Ammon's horn (tissue), 1 donor: Measurements from ENCODE around the gene RMDN2.
"Not testable (repeated sequence)": the region's sequence is repeated elsewhere in the genome, so short reads cannot be mapped to it uniquely, and the experiment has no call there.

Experiments used
- DNase-seq: peaks from one replicate; pipeline ENCODE4 v3.0.0-alpha.2; 2016; ENCODE audit warnings: low spot score

RMDN2 gene

GRCh38 chr2:37992601-37993000, 67.5 kb downstream of the RMDN2 start:
- DNase-seq = no peak

DNA sequence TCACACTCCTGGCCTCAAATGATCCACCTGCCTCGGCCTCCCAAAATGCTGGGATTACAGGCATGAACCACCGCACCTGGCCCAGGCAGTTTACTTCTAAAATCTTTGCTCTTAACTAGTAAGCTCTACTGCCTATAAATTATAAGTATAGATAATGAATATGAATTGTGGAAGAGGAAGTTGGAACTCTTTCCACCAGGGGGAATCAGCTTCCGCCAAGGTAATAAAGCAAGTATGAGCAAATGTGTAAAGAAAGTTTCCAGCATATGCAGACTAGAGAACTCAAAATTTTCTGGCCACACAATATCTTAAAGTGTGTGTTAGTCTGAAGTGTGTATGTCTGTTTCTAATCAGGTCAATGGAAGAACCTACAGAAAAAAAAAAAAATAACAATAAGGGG, 68.1 kb downstream of the RMDN2 start:
- DNase-seq = no peak

GRCh38 chr2:37997629-37998028, 72.5 kb downstream of the RMDN2 start:
- no peak for DNase-seq

DNA sequence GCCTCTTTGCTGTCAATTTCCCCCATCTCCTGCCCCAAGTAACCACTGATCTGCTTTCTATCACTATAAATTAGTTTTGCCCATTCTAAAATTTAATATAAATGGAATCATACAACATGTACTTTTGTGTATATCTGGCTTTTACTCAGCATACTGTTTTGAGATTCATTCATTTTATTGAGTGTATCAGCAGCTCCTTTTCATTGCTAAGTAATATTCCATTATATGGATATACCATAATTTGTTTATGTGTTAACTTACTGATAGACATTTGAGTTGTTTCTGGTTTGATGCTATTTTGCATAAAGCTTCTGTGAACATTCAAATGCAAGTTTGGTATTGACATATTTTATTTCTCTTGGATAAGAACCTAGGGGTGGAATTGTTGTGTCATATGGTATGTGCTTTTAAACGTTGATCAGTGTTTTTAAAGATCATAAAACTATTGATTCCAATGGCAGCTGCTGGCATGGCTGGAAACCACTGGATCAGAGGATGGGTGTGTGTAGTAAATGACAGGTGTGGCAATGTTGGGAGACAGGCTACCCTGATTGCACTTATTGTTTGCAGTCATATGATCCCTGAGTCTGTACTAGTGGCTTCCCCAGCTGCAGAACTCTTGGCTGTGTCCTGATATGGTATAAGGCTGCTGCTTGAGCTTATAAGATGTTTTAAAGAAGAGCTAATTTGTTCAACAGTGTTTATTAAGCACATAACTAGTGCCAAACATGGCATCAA, 75.6 kb downstream of the RMDN2 start:
- DNase-seq = no peak

- not testable (repeated sequence) for DNase-seq
These were observed 85.1 kb downstream of the RMDN2 start for GRCh38 chr2:38010187-38010586.

DNA sequence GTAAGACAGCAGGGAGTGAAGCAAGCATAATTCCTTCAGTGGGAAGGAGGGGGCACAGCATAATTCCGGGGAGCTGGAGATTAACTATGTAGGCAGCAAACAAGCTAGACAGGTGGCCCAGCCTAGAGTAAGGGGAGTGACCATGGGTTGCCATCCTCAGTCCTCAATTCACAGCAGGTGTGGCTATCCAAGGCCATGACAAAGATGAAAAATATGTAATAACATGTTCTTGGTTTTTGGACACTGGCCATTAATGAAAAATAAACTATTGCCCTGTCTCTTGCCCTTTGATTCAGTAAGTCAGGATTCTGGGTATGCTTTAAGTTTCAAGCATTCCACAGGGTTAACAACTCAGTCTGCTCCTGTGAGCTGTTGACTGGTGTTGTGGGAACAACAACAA, 85.9 kb downstream of the RMDN2 start:
- no peak for DNase-seq

DNA sequence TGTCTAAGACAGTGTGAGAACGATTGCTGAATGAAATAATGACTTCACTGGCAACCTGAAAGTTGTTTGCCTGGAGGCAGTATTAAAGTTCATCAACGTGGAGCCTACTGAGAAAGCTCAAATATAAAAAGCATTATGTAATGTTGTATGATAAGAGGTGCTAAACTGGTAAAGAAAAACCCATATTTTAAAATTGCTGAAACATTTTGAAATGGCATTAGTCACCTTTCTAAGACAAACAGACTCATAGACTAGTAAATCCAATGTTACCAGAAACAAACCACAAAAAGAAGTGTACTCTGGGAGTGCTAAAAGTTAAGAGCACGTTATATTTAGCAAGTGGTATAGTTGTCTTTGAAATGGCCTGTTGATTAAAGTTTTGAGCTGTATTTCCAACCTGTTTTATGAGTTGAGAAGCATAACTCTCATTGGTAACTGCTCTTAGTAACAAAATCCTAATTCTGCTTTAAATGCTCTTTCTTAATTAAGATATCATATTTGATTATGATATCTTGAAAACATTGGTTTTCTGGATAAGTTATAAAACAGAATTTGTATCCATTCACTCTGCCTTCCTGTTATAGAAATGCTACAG, 88.2 kb downstream of the RMDN2 start:
- no peak for DNase-seq

DNA sequence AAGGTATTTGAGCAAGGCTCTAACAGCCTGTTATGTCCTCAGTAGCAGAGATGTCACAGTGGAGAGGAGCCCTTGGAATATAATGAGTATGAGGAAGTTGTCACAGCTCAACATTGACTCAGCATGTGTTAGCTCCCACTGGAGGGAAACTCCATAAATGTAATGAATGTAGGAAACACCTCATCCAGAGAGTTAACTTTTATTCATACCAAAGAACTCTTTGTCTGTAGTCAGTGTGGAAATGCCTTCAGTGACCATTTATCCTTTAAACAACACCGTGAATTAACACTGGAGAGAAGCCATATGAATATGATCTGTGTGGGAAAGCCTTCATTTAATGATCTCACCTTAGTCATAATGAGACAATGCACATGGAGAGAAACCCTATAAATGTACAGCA, 91.1 kb downstream of the RMDN2 start:
- DNase-seq = no peak

- DNase-seq = no peak
These were observed 92.7 kb downstream of the RMDN2 start for GRCh38 chr2:38017836-38018235.

GRCh38 chr2:38020359-38021069, 95.4 kb downstream of the RMDN2 start:
- not testable (repeated sequence) for DNase-seq

DNA sequence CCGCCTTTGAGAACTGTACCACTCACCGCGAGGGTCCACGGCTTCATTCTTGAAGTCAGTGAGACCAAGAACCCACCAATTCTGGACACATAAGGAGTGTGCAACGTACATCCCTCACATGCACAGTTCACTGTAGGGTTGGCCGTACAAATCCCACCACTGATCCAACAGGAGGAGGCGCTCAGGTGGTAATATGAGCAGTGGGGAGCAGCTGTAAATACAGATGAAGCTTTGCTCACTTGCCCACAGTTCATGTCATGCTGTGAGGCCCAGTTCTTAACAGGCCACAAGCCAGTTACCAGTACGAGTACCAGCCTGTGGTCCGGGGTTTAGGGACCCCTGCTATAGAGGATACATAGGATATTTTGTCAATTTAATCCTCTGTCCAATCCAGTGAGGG, 96.5 kb downstream of the RMDN2 start:
- no peak for DNase-seq

DNA sequence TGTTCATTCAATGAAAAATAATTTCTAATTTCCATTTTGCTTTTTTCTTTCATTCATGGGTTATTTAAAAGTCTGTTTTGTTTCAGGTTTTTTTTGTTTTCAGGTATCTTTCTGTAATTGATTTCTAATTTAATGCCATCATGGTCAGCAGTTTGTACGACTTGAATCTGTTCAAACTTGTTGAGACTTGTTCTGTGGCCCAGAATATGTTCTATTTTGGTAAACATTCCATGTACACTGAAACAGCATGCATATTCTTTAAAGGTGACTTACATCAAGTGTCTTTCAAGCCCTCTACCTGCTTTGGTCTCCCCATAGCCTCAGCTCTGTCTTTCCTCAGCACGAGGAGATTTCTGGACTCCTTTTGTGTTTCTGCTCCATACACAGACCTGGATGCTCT, 101.8 kb downstream of the RMDN2 start:
- DNase-seq = no peak

GRCh38 chr2:38028829-38029228, 103.7 kb downstream of the RMDN2 start:
- no peak for DNase-seq

DNA sequence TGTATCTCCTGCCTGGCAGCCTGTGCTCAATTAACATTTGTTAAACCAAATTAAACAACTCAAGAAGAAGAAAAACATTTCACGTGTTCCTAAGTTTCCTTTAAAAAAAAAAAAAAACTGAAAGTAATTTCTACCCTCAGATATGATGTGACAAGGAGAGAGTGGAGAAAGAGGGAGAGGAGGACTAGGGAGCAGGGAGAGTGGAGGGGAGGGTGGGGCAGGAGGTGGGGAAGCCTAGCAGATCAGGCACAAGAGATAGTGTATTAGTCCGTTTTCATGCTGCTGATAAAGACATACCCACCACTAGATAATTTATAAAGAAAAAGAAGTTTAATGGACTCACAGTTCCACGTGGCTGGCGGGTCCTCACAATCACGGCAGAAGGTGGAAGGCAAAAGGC, 104.4 kb downstream of the RMDN2 start:
- DNase-seq = no peak

GRCh38 chr2:38030635-38031355, 105.7 kb downstream of the RMDN2 start:
- DNase-seq = no peak

- no peak for DNase-seq
These were observed 107.9 kb downstream of the RMDN2 start for GRCh38 chr2:38032946-38033345.

- DNase-seq = no peak
These were observed 108.6 kb downstream of the RMDN2 start for GRCh38 chr2:38033646-38034045.

DNA sequence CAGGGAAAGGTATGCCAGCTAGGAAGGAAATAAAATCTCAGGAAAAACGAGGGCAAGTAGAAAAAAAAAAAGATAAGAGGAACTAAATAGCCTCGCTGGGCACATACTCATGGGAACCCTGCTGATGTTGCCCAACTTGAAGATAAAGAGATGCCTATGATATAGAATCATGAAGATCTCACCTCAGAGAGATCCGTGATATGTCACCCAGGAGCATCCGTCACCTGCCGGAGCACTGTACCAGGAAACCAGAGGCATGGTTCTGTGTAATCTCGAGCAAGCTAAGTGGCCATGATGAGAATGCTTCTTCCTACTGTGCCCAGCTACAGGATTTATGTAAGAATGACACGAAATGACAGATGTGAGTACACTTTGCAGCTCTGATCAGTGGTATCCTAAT, 110.9 kb downstream of the RMDN2 start:
- DNase-seq = no peak

- DNase-seq = no peak
These were observed 112.2 kb downstream of the RMDN2 start for GRCh38 chr2:38037325-38037724.

DNA sequence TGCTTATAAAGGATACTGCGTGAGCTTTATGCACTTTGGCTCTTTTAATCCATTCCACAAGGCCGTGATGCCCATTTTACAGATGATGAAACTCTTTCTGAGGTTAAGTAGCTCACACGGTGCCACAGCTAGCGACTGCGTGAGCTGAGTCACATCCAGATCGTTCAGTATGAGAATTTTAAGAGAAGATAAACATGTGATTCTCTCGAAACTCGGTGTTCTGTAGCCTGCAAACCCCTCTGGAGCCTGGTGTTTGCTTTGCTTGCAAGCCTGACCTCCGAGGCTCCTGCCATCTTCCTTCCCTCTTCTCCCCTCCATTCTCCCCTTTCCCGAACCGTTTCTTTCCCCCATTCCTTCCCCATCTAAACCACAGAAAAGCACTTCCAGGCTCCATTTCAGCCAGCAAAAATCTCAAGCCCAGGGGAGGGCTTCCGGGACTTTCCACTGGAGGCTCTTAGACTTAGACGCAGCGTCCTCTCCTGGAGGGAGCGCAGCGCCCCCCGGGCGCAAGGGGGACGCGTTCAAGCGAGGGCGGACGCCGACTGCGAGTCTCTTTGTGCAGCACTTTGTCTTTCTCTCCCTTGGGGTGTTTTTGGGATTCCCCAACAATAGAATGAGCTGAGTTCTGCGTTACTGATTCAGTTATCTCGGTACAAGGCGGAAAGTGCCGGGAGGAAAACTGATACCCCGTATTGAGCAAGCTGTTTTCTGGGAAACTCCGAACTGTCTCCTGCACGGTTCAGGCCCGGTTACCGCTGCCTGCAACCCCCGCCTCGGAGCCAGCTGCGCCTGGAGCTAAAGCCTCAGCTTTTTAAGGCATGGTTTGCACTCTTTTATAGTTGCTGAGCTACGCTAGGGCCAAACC, 112.9 kb downstream of the RMDN2 start:
- peak; percentile 15 for DNase-seq

DNA sequence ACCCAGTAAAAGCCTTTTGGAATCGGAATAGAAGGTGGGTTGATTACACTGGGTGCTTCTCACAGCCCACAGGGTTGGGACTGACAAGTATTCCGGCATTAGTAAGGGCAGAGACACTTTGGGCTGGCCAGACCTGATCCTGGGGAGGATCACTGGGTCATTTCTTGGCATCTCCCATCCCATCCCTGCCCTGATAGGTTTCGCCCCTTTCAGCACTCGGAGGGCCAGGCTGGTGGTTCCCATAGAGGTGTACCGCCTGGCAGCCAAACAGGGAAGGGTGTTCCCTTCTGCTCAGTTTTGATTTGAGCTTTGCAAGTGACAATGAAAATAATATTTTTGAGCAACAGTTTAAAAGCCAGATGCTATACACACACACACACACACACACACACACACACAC, 113.6 kb downstream of the RMDN2 start:
- DNase-seq = peak; percentile 22
